Left ventricle myocardium inferior (tissue), 1 donor: Measurements from ENCODE around the gene FAM234A. TPM values are rescaled to one million over a fixed set of nuclear protein-coding genes. Genes with fewer than 3 reads are reported as not detected.
A peak's percentile ranks its signal among the peaks of the same experiment; 100 is the strongest.
"Not testable (repeated sequence)": the region's sequence is repeated elsewhere in the genome, so short reads cannot be mapped to it uniquely, and the experiment has no call there.

ENCODE experiments used
- DNase-seq: peaks from one replicate; pipeline ENCODE4 v3.0.0-alpha.2; 2020
- H3K27ac ChIP-seq: fragments of 200-600 bp; replicated peaks from 2 replicates; pipeline ENCODE4 v1.8.0; 2021
- H3K27me3 ChIP-seq: fragments of 200-600 bp; 2 replicates; pipeline ENCODE4 v1.8.0; 2021; ENCODE audit warnings: low read depth
- H3K36me3 ChIP-seq: fragments of 200-600 bp; 2 replicates; pipeline ENCODE4 v1.8.0; 2021
- H3K4me1 ChIP-seq: fragments of 200-600 bp; 2 replicates; pipeline ENCODE4 v1.8.0; 2021
- H3K4me3 ChIP-seq: fragments of 200-600 bp; 2 replicates; pipeline ENCODE4 v1.8.0; 2021; ENCODE audit warnings: mild to moderate bottlenecking, moderate library complexity
- H3K9me3 ChIP-seq: fragments of 200-600 bp; replicated peaks from 2 replicates; pipeline ENCODE4 v1.8.0; 2021
- CTCF ChIP-seq: fragments of 200-600 bp; IDR thresholded peaks from 2 replicates; pipeline ENCODE4 v1.8.0; 2021; ENCODE audit warnings: antibody characterized with exemption, mild to moderate bottlenecking, borderline replicate concordance
- intact Hi-C: fragments of 100-400 bp; cut with micrococcal nuclease; formaldehyde crosslinking; loops from one replicate; pipeline ENCODE4 v1.11.0; 2022
- total RNA-seq: library from RNA; stranded (reverse); fragmentation: NEBNext Ultra II Directional; extraction: Animal tissue kit (Norgen Biotek cat#: 25700); gene quantifications from one replicate; pipeline ENCODE4 v1.2.1, GENCODE V29; 2021
- donor health status: DM: no; HTN: yes; CAD: no; lungs with severe emphysema.

Gene FAM234A
- total RNA-seq, 1 donor from 2014 or later: 135 TPM

- H3K27ac ChIP-seq: peak overlapping the region; percentile 99
- H3K9me3 ChIP-seq: no peaks in the 10 kb centered on the region
- no peaks in the 10 kb centered on the region for H3K27me3 ChIP-seq
- intact Hi-C loops: loop anchor here (10.0 kb wide), 1 partner anchor 126 kb away; the partner anchor contains the start of gene AXIN1
- peaks cover 39% of the 10 kb centered on the region for H3K36me3 ChIP-seq
- no peak for TF ChIP-seq CTCF
- H3K4me1 ChIP-seq: peaks cover 32% of the 10 kb centered on the region
- DNase-seq: no peak
- H3K4me3 ChIP-seq: peak overlapping the region; percentile 92
These were observed 6.3 kb upstream of the FAM234A start for GRCh38 chr16:228151-228851.

- H3K27ac ChIP-seq: peak within 1 kb of the TSS; percentile 99
- no peak for TF ChIP-seq CTCF
- H3K4me1 ChIP-seq: peaks cover 34% of the 10 kb centered on the region
- H3K27me3 ChIP-seq: no peaks in the 10 kb centered on the region
- no peaks in the 10 kb centered on the region for H3K9me3 ChIP-seq
- intact Hi-C loops: loop anchor here (10.0 kb wide), 1 partner anchor 126 kb away; the partner anchor contains the start of gene AXIN1
- H3K4me3 ChIP-seq: peak within 1 kb of the TSS; percentile 92
- peaks cover 32% of the 10 kb centered on the region for H3K36me3 ChIP-seq
- DNase-seq: peak; percentile 90
These were observed 5.5 kb upstream of the FAM234A start, which contains the start of gene LUC7L for GRCh38 chr16:228852-229730. LUC7L (minus strand) TSS chr16:229449; CDS start chr16:229339, 110 bp downstream.

GRCh38 chr16:229731-230281, 4.8 kb upstream of the FAM234A start:
- Histone ChIP-seq H3K4me1 (peaks cover 39% of the 10 kb centered on the region), H3K36me3 (peaks cover 24% of the 10 kb centered on the region), H3K27ac (peak overlapping the region; percentile 99), H3K27me3 (no peaks in the 10 kb centered on the region), H3K9me3 (no peaks in the 10 kb centered on the region), H3K4me3 (peak overlapping the region; percentile 92)
- intact Hi-C loops: loop anchor here (10.0 kb wide), 1 partner anchor 125 kb away; the partner anchor contains the start of gene AXIN1
- DNase-seq: no peak
- TF ChIP-seq CTCF: no peak

- H3K36me3 ChIP-seq: peaks cover 20% of the 10 kb centered on the region
- H3K4me1 ChIP-seq: peaks cover 45% of the 10 kb centered on the region
- H3K9me3 ChIP-seq, H3K27me3 ChIP-seq, H3K4me3 ChIP-seq, H3K27ac ChIP-seq, intact Hi-C loops, DNase-seq: not testable (repeated sequence)
These were observed 4.3 kb upstream of the FAM234A start for GRCh38 chr16:230351-230750.

- Histone ChIP-seq H3K4me1 (peaks cover 51% of the 10 kb centered on the region), H3K27ac (no peak overlapping the region), H3K4me3 (no peak overlapping the region), H3K9me3 (no peaks in the 10 kb centered on the region), H3K27me3 (no peaks in the 10 kb centered on the region), H3K36me3 (peaks cover 15% of the 10 kb centered on the region)
- DNase-seq: no peak
- intact Hi-C loops: no loop called here
- TF ChIP-seq CTCF: no peak
These were observed 3.7 kb upstream of the FAM234A start for GRCh38 chr16:230949-231348.
